ENCODE measurements around the gene TRUB2. TPM values are rescaled to one million over a fixed set of nuclear protein-coding genes. Genes with fewer than 3 reads are reported as not detected.

Gene TRUB2
- total RNA-seq, 1 donor from 2014 or later, result 27.8 TPM

DNA sequence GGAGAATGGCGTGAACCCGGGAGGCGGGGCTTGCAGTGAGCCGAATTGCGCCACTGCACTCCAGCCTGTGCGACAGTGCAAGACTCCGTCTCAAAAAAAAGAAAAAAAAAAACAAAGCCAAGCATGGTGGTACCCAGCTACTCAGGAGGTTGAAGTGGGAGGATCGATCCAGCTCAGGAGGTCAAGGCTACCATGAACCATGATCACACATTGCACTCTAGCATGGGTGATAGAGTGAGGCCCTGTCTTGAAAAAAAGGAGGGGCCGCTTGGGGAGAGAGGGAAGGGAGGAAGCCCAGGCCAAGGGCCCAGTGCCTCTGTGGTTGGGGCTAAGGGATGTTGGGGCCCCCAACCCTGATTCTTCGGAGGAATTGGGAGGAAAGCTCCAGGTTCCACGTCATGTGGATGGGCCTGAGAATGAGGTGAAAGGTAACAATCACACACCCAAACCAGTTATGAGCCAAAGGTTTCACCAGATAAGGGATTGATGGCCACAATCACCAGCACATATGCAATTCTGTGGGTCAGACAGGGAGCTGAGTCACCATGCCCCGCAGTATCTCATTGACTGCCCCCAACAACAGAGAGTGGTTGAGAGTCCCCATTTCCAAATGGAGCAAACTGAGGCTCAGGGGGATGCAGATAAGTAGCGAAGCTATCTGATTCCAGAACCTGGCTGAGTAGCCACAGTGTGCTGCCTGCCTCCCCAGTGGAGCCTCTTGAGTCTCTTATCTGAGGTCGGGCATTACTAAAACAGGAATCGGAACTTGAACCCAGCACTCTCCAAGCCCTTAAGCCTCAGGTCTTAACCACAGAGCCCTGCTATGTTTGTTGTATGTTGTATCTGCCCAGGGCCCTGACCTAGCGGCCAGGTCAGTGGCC lies 25.7 kb downstream of the TRUB2 start:
- H3K36me3 Mint-ChIP-seq, result peaks cover 3% of the 10 kb centered on the region
- no peaks in the 10 kb centered on the region for H3K9me3 Mint-ChIP-seq
- H3K27ac Mint-ChIP-seq, result no peak overlapping the region
- DNase-seq (ENCODE audit: low spot score in 2 of 2, unreplicated experiment in 2 of 2), result no peak
- H3K27me3 Mint-ChIP-seq (ENCODE audit: low read depth), result no peaks in the 10 kb centered on the region
- TF ChIP-seq, protein P1, sequence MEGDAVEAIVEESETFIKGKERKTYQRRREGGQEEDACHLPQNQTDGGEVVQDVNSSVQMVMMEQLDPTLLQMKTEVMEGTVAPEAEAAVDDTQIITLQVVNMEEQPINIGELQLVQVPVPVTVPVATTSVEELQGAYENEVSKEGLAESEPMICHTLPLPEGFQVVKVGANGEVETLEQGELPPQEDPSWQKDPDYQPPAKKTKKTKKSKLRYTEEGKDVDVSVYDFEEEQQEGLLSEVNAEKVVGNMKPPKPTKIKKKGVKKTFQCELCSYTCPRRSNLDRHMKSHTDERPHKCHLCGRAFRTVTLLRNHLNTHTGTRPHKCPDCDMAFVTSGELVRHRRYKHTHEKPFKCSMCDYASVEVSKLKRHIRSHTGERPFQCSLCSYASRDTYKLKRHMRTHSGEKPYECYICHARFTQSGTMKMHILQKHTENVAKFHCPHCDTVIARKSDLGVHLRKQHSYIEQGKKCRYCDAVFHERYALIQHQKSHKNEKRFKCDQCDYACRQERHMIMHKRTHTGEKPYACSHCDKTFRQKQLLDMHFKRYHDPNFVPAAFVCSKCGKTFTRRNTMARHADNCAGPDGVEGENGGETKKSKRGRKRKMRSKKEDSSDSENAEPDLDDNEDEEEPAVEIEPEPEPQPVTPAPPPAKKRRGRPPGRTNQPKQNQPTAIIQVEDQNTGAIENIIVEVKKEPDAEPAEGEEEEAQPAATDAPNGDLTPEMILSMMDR (IDR thresholded peaks at IDR 0.05; ENCODE audit: unreplicated experiment), result no peak
- H3K4me1 Mint-ChIP-seq, result peaks cover 7% of the 10 kb centered on the region
- H3K4me3 Mint-ChIP-seq, result no peak overlapping the region

DNA sequence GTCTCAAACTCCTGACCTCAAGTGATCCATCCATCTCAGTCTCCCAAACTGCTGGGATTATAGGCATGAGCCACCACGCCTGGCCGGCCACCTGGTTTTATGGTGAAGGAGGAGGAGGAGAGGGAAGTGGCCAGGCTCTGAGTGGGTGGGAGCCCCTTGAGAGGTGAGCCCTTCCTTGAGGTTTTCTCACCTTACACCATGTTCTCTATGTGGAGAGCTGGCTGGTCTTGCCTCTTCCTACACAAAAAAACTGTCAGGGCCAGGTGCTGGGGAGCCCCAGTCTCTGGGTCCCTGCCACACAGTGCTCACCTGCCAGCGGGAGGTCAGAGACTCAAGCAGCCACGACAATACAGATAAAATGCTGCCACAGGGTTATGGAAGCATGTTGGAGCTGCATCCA lies 28.1 kb downstream of the TRUB2 start:
- Mint-ChIP-seq H3K36me3 (peaks cover 4% of the 10 kb centered on the region), H3K4me1 (peaks cover 7% of the 10 kb centered on the region), H3K9me3 (no peaks in the 10 kb centered on the region), H3K4me3 (no peak overlapping the region), H3K27ac (no peak overlapping the region), H3K27me3 (ENCODE audit: low read depth) (no peaks in the 10 kb centered on the region)
- DNase-seq (ENCODE audit: low spot score in 2 of 2, unreplicated experiment in 2 of 2), result no peak
- TF ChIP-seq, protein P1 (IDR thresholded peaks at IDR 0.05; ENCODE audit: unreplicated experiment), result no peak

- Mint-ChIP-seq H3K27ac (no peak overlapping the region), H3K36me3 (peaks cover 11% of the 10 kb centered on the region), H3K4me3 (no peak overlapping the region), H3K9me3 (no peaks in the 10 kb centered on the region), H3K27me3 (ENCODE audit: low read depth) (no peaks in the 10 kb centered on the region), H3K4me1 (peaks cover 1% of the 10 kb centered on the region)
- DNase-seq (ENCODE audit: low spot score in 2 of 2, unreplicated experiment in 2 of 2), result no peak
- TF ChIP-seq, protein P1 (IDR thresholded peaks at IDR 0.05; ENCODE audit: unreplicated experiment), result no peak
Measured at GRCh38 chr9:128293091-128293490, 29.2 kb downstream of the TRUB2 start.

DNA sequence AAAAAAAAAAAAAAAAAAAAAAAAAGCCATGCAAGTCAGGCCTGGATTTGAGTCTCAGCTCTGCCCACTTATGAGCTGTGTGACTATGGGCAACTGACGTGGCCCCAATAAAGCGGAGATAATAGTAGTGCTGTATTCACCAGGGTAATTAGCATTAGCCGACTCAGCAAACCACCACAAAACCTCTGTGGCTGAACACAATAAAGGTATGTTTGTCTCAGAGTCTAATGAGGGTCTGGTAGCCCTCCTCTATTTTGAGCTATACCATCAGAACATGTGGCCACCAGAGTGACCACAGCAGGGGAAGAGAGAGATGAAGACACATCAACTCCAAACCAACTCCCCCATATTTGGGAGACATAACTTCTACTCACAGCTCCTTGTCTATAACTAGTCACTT lies 30.2 kb downstream of the TRUB2 start:
- TF ChIP-seq, protein P1 (IDR thresholded peaks at IDR 0.05; ENCODE audit: unreplicated experiment), result no peak
- no peak overlapping the region for H3K27ac Mint-ChIP-seq

DNA sequence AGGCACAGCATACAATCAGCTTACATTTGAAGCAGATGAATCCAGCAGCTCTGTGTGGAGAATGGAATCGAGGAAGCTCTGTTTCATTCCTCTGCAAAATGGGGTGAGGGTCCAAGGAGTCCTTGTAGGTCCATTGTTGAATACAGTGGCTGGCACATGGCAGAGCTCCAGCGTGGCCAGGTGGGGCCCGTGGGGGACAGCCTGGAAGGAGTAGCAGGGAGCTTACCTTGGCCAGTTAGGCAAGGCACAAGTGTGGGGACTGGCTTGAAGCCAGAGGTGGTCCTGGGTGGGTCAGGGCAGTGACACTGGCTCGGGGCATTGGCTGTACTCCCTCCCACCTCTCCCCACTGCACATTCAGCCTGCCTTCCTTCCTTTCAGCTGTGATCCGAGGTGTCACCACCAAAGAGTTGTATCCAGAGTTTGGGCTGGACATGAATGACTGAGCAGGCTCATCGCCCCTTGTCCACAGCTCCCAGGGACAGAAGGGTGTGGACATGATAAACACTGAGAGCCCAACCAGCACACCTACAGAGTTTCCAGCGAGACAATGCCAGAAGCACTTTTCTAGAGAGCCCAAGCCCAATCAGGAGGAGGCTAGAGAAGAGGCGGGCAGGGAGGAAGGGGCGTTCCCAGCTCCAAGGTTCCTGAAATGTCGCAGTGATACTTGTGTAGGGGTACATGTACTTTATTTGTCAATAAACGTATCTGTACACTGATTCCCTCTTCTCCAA lies 33.8 kb downstream of the TRUB2 start:
- TF ChIP-seq, protein P1 (IDR thresholded peaks at IDR 0.05; ENCODE audit: unreplicated experiment), result no peak
- no peaks in the 10 kb centered on the region for H3K4me1 Mint-ChIP-seq
- no peaks in the 10 kb centered on the region for H3K27me3 Mint-ChIP-seq (ENCODE audit: low read depth)
- no peaks in the 10 kb centered on the region for H3K9me3 Mint-ChIP-seq
- no peak overlapping the region for H3K4me3 Mint-ChIP-seq
- DNase-seq (ENCODE audit: low spot score in 2 of 2, unreplicated experiment in 2 of 2), result no peak
- H3K27ac Mint-ChIP-seq, result no peak overlapping the region
- peaks cover 15% of the 10 kb centered on the region for H3K36me3 Mint-ChIP-seq

More for the DNA sequence above, 30.2 kb downstream of the TRUB2 start:
- H3K9me3 Mint-ChIP-seq, result no peaks in the 10 kb centered on the region
- H3K27me3 Mint-ChIP-seq (ENCODE audit: low read depth), result no peaks in the 10 kb centered on the region
- peaks cover 13% of the 10 kb centered on the region for H3K36me3 Mint-ChIP-seq
- peaks cover 1% of the 10 kb centered on the region for H3K4me1 Mint-ChIP-seq
- no peak overlapping the region for H3K4me3 Mint-ChIP-seq
- no peak for DNase-seq (ENCODE audit: low spot score in 2 of 2, unreplicated experiment in 2 of 2)

All from mesothelial cell of epicardium (in vitro differentiated cells).